Upper lobe of right lung (tissue), 1 donor: ENCODE data around the gene PIAS1. TPM values are rescaled to one million over a fixed set of nuclear protein-coding genes. Genes with fewer than 3 reads are reported as not detected.
"Not testable (repeated sequence)": the region's sequence is repeated elsewhere in the genome, so short reads cannot be mapped to it uniquely, and the experiment has no call there.

Source experiments
- ATAC-seq: fragments of 200-7000 bp; cut with Tn5 transposase; one replicate; pipeline ENCODE4 v1.9.1; 2020; ENCODE audit warnings: mild to moderate bottlenecking, moderate library complexity
- DNase-seq: peaks from one replicate; pipeline ENCODE4 v3.0.0-alpha.2; 2020
- H3K27ac ChIP-seq: fragments of 200-600 bp; one replicate; pipeline ENCODE4 v1.8.0; 2022
- H3K27me3 ChIP-seq: fragments of 200-600 bp; one replicate; pipeline ENCODE4 v1.8.0; 2022; ENCODE audit warnings: mild to moderate bottlenecking
- H3K36me3 ChIP-seq: fragments of 200-600 bp; one replicate; pipeline ENCODE4 v1.8.0; 2022
- H3K4me1 ChIP-seq: fragments of 200-600 bp; one replicate; pipeline ENCODE4 v1.8.0; 2022
- H3K4me3 ChIP-seq: fragments of 200-600 bp; one replicate; pipeline ENCODE4 v1.8.0; 2022; ENCODE audit warnings: mild to moderate bottlenecking
- H3K9me3 ChIP-seq: fragments of 200-600 bp; one replicate; pipeline ENCODE4 v1.8.0; 2022
- CTCF ChIP-seq: fragments of 200-600 bp; IDR thresholded peaks from one replicate; pipeline ENCODE4 v1.8.0; 2022; ENCODE audit warnings: antibody characterized with exemption
- intact Hi-C: fragments of 100-400 bp; cut with DNase I; formaldehyde crosslinking; loops from one replicate; pipeline ENCODE4 v1.11.0; 2022
- total RNA-seq: library from RNA; stranded (reverse); fragmentation: NEBNext Ultra II Directional; extraction: Animal tissue kit (Norgen Biotek cat#: 25700); gene quantifications from one replicate; pipeline ENCODE4 v1.2.1, GENCODE V29; 2021
- donor health status: DM: no; HTN: yes; CAD: no; lungs with severe emphysema.

The PIAS1 gene
- total RNA-seq, 1 donor from 2014 or later: 62.0 TPM

GRCh38 chr15:68154923-68155559, 100.9 kb downstream of the PIAS1 start:
- Histone ChIP-seq H3K27me3 (no peaks in the 10 kb centered on the region), H3K36me3 (peaks cover 37% of the 10 kb centered on the region), H3K27ac (no peak overlapping the region), H3K4me3 (no peak overlapping the region), H3K9me3 (no peaks in the 10 kb centered on the region), H3K4me1 (no peaks in the 10 kb centered on the region)
- peak; percentile 76 for TF ChIP-seq CTCF
- DNase-seq (no peak), ATAC-seq (peak; percentile 77)
- intact Hi-C loops: loop anchor here (5.0 kb wide), 1 partner anchor 293 kb away; no protein-coding TSS in a partner anchor

DNA sequence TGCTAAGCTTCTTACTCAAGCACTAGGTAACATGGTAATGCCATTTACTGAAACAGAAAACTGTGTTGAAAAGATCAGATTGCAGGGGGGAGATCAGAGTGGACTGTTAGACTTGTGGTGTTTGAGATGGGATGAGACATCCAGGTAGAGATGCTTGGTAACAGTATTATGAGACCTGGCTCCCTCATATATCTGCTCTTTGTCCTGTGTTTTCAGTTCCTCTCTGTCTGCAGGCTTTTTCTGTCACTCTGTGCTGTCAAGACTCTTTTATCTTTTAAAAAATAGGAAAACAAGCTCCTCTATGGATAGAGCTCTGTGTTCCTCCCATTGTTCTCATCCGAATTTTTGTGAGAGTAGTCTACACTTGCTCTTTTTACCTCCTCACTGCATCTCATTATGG, 103.0 kb downstream of the PIAS1 start:
- Histone ChIP-seq H3K9me3 (no peaks in the 10 kb centered on the region), H3K36me3 (peaks cover 41% of the 10 kb centered on the region), H3K27me3 (no peaks in the 10 kb centered on the region), H3K27ac (no peak overlapping the region), H3K4me3 (no peak overlapping the region), H3K4me1 (no peaks in the 10 kb centered on the region)
- TF ChIP-seq CTCF: no peak
- intact Hi-C loops: loop anchor here (5.0 kb wide), 1 partner anchor 295 kb away; no protein-coding TSS in a partner anchor
- no peak for DNase-seq
- ATAC-seq: no peak

- Histone ChIP-seq H3K4me1 (no peaks in the 10 kb centered on the region), H3K4me3 (no peak overlapping the region), H3K27me3 (no peaks in the 10 kb centered on the region), H3K36me3 (peaks cover 50% of the 10 kb centered on the region), H3K9me3 (no peaks in the 10 kb centered on the region), H3K27ac (no peak overlapping the region)
- no peak for ATAC-seq
- intact Hi-C loops: loop anchor here (5.0 kb wide), 1 partner anchor 296 kb away; no protein-coding TSS in a partner anchor
- TF ChIP-seq CTCF: no peak
- DNase-seq: no peak
These were observed 104.0 kb downstream of the PIAS1 start for GRCh38 chr15:68158046-68158628.

- intact Hi-C loops: no loop called here
These were observed 109.1 kb downstream of the PIAS1 start for GRCh38 chr15:68163191-68163590.

GRCh38 chr15:68166847-68167246, 112.7 kb downstream of the PIAS1 start:
- intact Hi-C loops: no loop called here
- TF ChIP-seq CTCF: no peak
- ATAC-seq (no peak), DNase-seq (no peak)
- H3K9me3 ChIP-seq: no peaks in the 10 kb centered on the region
- H3K36me3 ChIP-seq: peaks cover 61% of the 10 kb centered on the region
- H3K4me3 ChIP-seq: no peak overlapping the region
- H3K4me1 ChIP-seq: no peaks in the 10 kb centered on the region
- no peak overlapping the region for H3K27ac ChIP-seq
- H3K27me3 ChIP-seq: no peaks in the 10 kb centered on the region

More at GRCh38 chr15:68163191-68163590, 109.1 kb downstream of the PIAS1 start:
- H3K4me3 ChIP-seq: no peak overlapping the region
- ATAC-seq (no peak), DNase-seq (no peak)
- H3K4me1 ChIP-seq: no peaks in the 10 kb centered on the region
- peaks cover 65% of the 10 kb centered on the region for H3K36me3 ChIP-seq
- H3K27ac ChIP-seq: no peak overlapping the region
- no peaks in the 10 kb centered on the region for H3K9me3 ChIP-seq
- no peak for TF ChIP-seq CTCF
- H3K27me3 ChIP-seq: no peaks in the 10 kb centered on the region

GRCh38 chr15:68172037-68172436, 117.9 kb downstream of the PIAS1 start:
- H3K27ac ChIP-seq, H3K9me3 ChIP-seq, DNase-seq, H3K4me3 ChIP-seq, ATAC-seq, H3K27me3 ChIP-seq, H3K4me1 ChIP-seq, intact Hi-C loops: not testable (repeated sequence)
- H3K36me3 ChIP-seq: peaks cover 60% of the 10 kb centered on the region
